NCI-H1105 treated with DMSO at 0.1 percent for 48 hours (cell line): ENCODE results near the gene RPS25.
"Not testable (repeated sequence)": the region's sequence is repeated elsewhere in the genome, so short reads cannot be mapped to it uniquely, and the experiment has no call there.

Experiments
- DNase-seq: peaks from one replicate; lab custom pipeline; 2025; lab: John Stamatoyannopoulos, UW

Gene RPS25

DNA sequence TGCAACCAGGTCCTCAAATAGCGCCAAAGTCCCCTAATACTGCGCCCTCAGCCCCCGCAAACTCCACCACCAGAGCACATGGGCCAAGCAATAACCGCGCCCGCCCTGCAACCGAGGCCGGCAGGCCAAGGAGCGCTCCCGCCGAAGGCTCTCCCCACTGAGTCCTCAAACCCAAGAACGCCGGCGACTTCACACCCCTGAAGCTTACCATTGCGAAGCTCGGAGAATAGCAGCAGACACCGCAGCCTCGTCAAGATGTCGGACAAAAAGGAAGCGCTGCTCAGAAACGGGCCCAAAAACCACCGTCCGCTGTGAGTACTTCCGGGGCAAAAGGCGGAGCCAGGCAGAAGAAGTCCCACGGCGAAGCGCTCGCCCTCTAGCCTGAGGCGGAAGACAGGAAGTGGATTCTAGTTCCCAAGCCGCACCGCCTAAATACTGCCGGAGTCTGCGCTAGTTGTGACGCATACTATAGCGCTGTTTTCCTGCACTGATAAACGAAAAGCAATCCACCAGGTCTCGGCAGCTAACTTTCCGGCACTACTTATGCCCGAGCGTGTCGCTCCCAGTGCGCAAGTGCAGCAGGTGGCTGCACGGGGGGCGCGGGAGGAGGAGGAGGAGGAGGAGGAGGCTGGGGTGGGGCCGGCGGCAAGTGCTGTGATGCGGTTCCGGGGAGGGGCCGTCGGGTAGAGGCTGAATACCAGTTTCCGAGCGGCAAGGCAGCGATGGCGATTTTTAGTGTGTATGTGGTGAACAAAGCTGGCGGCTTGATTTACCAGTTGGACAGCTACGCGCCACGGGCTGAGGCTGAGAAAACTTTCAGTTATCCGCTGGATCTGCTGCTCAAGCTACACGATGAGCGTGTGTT is at the start of gene RPS25, which contains the start of gene TRAPPC4:
Gene RPS25 (minus strand): TSS at position 270 of the 865 bp plus-strand sequence. CDS start 59 bp downstream, at position 211.
Gene TRAPPC4 (plus strand): TSS at position 693 of the 865 bp plus-strand sequence. CDS start 30 bp downstream, at position 723.
- peak; percentile 99 for DNase-seq

DNA sequence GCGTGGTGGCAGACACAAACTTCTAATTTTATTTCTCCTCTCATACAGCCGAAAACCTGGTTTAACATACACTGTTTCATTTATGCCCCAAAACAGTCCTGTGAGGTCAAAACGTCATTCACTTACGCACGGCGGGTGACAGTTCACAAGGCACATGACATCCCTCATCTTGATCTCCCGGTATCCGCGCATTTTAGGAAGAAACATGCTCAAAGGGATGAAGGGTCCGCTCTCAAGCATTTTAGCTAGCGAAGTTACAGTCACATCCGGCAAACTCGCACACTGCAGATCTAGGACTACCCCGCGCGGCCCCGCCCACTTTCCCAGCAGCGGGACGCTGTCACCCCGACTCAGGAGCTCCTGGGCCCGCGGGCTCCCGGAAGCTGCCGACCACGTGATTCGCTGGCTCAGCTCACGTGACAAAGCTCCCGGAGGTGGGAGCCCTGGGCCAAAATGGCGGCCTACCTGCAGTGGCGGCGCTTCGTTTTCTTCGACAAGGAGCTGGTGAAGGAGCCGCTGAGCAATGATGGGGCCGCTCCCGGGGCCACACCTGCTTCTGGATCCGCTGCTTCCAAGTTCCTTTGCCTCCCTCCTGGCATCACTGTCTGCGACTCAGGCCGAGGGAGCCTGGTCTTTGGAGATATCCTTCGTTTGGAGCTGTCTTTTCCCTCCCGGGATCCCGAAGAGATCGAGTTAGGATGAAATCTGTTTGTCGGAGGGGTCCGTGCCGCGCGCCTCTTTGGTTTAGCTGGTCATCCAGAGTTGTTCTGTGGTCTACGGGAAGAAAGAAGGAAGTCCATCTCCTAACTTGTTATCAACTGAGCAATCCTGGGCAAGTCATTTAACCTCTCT is 49.5 kb upstream of the RPS25 start, which contains the start of gene VPS11:
Gene VPS11 (plus strand): TSS at position 448 of the 852 bp plus-strand sequence. CDS start 6 bp downstream, at position 454.
- DNase-seq: peak; percentile 97

DNA sequence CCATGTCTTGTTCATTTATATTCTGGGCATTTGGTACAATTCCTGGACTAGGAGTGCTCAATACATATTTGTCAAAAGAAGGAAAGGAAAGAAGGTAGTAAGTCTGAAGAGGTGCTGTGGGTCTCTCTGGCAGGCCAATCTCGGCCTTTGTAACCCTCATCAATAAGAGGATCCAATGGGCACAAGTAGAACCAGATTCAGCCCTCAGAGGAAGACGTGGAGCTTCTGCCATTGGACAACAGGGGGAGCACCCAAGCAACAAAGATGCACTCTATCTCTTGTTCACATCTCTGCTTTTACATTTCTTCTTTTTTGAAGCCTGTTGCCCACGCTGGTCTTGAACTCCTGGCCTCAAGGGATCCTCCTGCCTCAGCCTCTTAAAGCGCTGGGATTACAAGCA is 47.2 kb upstream of the RPS25 start:
- peak; percentile 28 for DNase-seq

DNA sequence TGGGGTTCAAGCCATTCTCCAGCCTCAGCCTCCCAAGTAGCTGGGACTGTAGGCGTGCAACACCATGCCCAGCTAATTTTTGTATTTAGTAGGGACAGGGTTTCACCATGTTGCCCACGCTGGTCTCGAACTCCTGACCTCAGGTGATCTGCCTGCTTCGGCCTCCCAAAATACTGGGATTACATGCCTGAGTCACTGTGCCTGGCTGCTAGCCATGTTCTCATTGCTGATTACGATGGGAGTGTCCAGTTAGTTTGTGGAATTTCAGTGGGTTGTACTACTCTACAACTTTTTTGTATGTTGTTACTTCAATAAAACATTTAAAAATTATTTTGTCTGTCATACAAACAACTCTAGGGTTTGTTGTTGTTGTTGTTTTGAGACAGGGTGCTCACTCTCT is 44.6 kb upstream of the RPS25 start:
- no peak for DNase-seq

DNA sequence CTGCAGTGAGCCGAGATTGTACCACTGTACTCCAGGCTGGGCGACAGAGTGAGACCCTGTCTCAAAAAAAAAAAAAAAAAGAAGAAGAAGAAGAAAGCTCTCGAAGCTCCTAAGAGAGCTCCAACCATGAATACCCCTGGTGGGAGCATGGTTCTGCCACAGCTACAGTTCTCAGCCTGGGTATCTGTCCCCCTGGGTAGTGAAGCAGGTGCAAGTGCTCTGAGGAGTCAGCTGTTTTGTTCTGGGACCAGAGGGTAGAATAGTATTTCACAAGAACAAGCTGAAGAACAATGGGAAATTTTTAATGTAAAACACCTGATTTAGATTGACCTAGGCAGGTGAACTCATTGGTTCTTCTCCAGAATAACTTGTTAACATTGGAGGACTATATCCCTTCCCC is 43.1 kb upstream of the RPS25 start:
- no peak for DNase-seq

DNA sequence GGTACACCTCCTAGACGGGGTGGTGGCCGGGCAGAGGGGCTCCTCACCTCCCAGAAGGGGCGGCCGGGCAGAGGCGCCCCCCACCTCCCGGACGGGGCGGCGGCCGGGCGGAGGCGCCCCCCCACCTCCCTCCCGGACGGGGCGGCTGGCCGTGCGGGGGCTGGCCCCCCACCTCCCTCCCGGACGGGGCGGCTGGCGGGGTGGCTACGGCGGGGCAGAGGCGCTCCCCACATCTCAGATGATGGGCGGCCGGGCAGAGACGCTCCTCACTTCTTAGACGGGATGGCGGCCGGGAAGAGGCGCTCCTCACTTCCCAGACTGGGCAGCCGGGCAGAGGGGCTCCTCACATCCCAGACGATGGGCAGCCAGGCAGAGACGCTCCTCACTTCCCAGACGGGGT is 41.0 kb upstream of the RPS25 start:
- not testable (repeated sequence) for DNase-seq

DNA sequence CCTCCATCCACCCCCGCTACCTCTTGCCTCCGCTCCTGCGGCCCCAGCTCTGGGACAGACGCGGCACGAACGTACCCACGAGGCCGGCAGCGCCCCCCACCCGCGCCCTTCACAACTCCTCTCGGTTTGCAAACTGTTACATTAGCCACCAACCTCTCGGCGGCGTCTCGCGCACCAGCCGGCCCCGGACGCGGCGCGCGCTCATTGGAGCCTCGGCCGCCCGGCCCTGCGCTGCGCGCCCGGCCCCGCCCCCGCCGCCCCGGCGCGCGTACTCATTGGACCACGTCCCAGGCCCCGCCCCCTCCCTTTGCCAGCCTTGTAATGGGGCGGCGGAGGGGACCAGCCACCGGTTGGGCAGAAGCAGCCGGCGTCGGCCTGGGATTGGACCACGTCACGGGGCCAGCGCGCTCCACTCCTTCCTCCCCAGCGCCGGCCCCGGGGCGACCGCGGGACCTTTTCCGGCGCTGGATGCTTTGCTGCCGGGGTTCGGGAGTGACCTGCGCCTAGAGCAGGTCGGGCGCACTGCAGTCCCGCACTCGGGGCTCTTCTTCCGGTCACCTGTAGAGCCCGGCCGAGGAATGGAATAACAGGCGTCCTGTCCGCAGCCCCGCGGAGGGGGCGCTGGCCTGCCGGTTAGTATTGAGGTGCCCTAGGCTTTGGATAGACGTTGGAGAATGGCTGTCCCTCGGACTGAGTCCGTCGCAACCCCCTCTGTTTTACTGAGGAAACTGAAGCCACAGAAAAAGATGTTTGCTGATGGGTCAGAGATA is 39.0 kb upstream of the RPS25 start, which contains the start of gene HYOU1:
Gene HYOU1 (minus strand): TSS at position 206 of the 770 bp plus-strand sequence. CDS start 1,045 bp downstream, outside the sequence.
- DNase-seq: peak; percentile 98

DNA sequence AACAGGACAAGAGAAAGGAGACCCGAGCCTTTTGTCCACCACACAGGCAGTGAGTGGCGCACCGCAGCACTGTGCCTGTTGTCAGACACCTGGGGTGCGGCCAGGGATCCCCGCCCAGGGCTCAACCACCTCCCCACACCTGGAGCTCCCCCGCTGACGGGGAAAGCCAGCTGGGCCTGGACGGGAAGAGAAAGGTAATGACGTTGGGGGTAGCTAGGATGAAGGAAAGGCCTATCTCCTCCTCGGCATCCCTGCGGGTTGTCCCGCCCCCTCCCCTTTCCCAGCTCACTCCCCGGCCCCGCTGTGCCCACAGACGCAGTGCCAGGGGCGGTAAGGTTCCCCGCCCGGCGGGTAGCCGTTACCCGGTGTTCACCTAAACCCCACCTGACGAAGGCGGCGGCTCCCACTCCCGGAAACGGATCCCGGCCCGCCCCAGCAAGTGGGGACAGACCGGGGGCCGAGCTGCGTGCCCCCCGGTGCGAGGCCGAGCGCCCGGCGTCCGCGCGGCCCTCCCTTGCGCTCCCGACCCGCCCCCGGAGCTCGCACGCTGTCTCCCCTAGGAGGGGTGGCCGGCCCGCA is 38.4 kb upstream of the RPS25 start:
- peak; percentile 41 for DNase-seq

DNA sequence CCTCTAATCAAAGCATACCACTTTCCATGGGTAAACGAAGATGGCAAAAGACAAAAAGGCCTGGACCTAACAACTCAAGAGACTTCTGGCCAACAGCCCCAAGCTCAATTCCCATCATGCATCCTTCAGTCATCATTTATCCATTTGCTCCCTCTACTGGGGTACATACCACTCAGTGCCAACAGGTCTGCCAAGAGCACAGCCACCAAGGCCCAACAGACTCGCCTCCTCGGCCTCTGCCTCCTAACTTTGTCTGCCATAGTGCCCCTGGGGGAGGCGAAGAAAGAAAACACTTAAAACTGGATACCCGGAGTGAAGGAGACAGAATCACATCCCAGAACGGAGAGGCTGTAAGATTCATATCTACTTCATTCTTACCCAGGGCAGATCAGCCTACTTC is 37.8 kb upstream of the RPS25 start:
- peak; percentile 11 for DNase-seq

DNA sequence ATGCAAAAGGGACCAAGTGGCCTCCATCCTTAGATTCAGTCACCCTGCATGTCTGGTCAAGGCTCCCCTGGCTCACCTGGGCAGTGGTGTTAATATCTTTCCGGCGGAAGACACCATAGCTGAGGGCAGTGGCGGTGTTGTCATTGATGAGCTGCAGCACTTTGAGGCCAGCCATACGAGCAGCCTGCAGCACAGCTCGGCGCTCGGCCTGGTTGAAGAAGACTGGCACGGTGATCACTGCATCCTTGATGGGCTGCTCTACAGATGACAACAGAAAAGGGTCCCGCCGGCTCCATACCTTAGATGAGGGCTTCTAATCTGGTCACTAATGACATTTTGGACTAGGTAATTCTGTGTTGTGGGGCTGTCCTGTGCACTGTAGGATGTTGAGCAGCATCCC is 36.3 kb upstream of the RPS25 start:
- DNase-seq: no peak

DNA sequence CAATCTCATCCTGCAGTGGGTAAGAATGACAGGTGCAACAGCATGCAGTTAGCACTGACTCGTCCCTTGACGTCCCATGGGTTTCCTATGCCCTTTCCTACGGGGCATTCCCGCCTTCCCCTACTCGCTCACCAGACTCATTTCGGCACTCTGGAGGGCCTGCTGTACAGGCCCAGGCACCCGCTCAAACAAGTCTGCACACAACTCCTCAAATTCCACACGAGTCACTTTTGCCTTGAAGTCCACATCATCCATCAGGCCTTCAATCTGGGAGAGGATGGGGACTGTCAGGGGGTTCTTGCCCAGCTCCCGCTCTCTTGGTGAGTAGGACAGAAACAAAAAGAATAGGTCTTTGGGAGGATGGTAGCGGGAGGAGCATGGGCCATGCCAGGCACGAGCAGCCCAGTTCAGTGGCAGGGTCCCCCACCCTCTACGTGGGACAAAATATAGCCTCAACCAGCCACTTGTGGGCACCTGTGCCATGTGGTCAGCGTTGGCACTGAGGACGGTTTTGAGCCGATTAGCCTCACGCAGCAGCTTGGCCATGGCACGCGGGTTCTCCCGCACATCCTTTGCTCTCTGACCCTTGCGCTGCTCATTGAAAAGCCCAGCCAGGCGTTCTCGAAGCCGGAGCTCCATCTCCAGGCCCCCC is 34.1 kb upstream of the RPS25 start:
- no peak for DNase-seq

DNA sequence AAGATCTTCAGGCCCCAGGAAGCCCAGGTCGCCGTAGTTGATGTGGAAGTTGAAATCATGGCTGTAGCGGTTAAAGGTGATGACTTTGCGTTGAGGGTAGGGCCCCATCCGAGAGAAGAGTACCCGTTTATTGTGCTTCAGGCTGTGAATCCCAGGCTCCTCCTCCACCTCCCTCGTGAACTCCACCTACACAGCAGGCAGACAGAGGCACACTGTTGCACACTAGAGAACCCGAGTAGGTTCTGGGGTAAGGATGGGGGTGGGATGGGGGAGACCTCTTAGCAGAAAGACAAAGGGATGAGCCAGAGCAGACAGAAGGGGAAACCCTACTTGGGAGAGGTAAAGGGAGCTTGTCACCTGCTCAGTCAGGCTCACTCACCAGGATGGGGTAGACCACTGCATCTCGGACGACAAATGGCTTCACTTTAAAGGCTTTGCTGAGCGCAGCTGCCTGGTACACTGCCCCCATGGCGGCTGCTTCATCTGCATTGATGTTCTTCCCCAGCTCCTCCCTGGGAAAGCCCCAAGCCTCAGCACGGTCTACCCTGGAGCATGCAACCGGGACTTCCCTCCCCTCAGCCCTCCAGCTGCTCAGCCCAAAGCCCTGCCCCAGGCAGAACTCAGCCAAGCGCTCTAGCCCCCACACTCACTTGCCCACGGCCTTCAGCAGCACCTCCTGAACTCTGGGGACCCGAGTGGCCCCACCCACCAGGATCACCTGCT is 33.5 kb upstream of the RPS25 start:
- DNase-seq: no peak

DNA sequence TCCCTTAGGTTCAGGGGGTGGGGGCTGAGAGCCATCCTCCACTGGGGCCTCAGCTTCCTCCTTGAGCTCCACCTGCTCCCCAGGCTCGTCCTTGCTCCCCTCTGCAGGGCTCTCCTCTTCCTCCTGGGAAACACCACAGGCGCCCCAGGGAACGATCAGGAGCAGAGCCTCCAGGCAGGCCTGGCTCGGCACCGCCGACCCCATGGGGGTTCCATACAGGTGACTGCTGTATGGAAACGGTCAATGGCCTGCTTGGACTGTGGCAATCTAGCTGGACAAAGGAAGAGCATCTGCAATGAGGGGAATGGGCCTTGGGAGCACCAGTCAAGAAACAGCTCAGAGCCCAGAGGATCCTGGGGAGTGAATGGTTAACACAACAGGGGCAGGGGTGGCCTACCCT is 30.9 kb upstream of the RPS25 start:
- no peak for DNase-seq

DNA sequence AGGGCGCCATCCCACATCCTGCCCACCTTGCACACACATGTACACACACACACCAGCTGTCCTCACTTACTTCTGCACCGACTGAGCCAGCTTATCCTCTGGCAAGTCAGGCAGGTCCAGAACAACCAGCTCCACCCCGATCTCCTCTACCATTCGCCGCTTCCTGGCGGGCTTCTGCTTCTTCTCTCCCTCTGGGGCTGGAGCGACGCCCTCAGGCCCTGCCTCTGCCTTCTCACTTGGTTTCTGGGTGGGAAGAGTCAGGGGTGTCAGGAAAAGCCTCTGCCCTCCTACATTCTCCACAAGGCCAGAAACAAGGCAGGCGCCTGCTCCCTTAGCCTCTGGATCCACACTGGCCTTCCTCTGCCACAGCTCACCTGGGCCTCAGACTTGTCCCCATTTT is 30.5 kb upstream of the RPS25 start:
- no peak for DNase-seq

DNA sequence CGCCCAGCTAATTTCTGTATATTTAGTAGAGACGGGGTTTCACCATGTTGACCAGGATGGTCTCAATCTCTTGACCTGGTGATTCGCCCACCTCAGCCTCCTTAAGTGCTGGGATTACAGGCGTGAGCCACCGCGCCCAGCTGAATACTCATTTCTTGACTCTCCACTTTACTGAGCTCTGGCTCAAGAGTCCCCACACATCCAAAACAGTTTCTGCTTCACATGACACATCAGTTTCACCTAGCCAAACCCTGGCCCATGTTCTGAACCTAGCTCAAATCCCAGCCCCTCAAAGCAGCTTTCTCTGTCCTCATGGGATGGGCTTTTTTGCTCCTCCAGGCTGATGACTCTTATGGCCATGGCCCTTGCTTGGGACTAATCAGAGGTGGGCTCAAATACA is 29.1 kb upstream of the RPS25 start:
- DNase-seq: no peak

DNA sequence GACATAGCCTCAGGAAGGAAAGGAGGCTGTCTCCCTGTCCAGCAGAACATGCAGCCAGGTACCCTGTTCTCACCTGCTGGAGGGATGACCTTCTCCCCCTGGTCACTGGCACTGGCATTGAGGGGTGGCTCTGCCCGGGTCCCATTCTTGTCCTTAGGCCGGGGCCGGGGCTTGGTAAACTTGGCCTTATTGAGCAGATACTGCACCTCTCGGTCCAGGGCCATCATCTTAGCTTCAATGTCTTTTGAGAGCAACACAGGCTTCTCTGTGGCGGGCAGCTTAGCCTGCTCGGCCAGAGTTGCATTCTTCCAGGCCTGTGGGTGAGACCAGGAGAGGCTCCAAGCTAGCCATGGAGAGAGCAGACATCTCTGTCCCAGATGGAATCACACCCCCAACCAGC is 28.3 kb upstream of the RPS25 start:
- no peak for DNase-seq

DNA sequence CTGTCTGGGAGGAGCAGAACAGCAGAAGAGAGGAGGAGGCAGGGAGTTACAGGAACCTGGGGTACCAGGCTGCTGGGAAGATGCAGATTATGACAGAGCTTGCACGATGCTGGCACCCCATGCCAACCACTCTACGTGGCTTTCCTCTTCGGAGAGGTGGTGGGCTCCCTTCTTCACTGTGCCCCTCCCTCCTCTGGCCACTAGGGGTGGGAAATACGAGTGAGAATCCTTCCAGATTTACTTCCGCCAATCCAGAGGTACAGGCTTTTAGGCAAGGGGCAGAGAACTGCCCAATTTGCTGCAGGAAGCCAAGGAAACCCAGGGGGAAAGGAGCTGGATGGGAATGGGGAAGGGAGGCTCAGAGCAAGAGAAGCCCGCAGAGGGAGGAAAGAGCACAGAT is 26.6 kb upstream of the RPS25 start:
- DNase-seq: no peak

DNA sequence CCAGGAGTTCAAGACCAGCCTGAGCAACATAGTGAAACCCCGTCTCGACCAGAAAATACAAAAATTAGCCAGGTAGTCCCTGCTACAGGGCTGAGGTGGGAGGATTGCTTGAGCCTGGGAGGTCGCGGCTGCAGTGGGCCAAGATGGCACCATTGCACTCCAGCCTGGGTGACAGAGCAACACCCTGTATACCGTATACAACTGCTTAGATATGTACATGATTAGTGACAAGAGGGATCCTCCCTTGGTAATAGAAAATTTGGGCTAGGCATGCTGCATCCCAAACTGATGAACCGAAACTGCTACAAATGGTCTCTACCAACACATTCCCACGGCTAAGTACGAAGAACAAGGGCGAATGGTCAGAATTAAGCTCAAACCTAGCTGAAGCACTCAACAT is 24.8 kb upstream of the RPS25 start:
- no peak for DNase-seq

DNA sequence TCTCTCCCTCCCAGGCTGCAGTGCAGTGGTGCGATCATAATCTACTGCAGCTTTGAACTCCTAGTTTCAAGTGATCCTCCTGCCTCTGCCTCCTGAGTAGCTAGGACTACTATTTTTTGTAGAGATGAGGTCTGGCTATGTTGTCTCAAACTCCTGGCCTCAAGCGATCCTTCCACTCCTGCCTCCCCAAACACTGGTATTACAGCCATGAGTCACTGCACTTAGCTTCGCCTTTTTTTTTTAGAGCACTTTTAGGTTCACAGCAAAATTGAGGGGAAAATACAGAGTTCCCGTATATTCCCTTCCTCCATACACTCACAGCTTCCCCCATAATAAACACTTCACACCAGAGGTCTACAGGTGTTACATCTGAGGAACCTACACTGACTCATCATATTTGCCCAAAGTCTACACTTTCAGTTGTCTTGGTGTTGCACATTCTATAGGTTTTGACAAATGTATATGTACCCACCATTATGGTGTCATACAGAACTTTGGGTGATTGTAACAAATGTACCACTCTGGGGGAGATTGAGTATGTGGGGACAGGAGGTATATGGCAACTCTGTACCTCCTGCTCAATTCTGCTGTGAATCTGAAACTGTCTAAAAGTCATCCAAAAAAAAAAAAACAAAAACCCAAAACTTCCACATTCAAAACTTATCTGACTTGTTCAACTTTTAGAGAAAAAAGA is 23.8 kb upstream of the RPS25 start:
- DNase-seq: no peak

DNA sequence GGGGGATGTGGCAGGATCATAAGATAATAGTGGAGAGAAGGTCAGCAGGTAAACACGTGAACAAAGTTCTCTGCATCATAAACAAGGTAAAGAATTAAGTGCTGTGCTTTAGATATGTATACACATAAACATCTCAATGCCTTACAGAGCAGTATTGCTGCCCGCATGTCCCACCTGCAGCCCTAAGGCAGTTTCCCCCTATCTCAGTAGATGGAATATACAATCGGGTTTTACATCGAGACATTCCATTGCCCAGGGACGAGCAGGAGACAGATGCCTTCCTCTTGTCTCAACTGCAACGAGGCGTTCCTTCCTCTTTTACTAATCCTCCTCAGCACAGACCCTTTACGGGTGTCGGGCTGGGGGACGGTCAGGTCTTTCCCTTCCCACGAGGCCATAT is 21.3 kb upstream of the RPS25 start:
- not testable (repeated sequence) for DNase-seq
